Nephron (organoid): Measurements from ENCODE around the gene ANTXR2.

Source experiments
- H3K27ac Mint-ChIP-seq, 3 experiments: 2 replicates each; pipeline ENCODE4 v1.8.0; 2020; ENCODE audit warnings: mixed read lengths in 3 of 3, mild to moderate bottlenecking in 2 of 3, moderate library complexity in 1 of 3
- H3K27me3 Mint-ChIP-seq: 2 replicates; pipeline ENCODE4 v1.8.0; 2021; ENCODE audit warnings: low read depth, mild to moderate bottlenecking, moderate library complexity, mixed read lengths
- H3K36me3 Mint-ChIP-seq: 2 replicates; pipeline ENCODE4 v1.8.0; 2020; ENCODE audit warnings: low read depth, mixed read lengths
- H3K4me1 Mint-ChIP-seq: 2 replicates; pipeline ENCODE4 v1.8.0; 2020; ENCODE audit warnings: mixed read lengths
- H3K4me3 Mint-ChIP-seq, 3 experiments: 2 replicates each; pipeline ENCODE4 v1.8.0; 2020; ENCODE audit warnings: mild to moderate bottlenecking in 3 of 3, mixed read lengths in 3 of 3, moderate library complexity in 2 of 3
- H3K9me3 Mint-ChIP-seq: 2 replicates; pipeline ENCODE4 v1.8.0; 2020; ENCODE audit warnings: mixed read lengths
- CTCF ChIP-seq, 3 experiments: fragments of 200-600 bp; sonication (generic); IDR thresholded peaks; one replicate each; pipeline ENCODE4 v1.5.0; 2021; ENCODE audit warnings: antibody characterized with exemption in 3 of 3; ENCODE audit not compliant: unreplicated experiment in 3 of 3

ANTXR2 gene

DNA sequence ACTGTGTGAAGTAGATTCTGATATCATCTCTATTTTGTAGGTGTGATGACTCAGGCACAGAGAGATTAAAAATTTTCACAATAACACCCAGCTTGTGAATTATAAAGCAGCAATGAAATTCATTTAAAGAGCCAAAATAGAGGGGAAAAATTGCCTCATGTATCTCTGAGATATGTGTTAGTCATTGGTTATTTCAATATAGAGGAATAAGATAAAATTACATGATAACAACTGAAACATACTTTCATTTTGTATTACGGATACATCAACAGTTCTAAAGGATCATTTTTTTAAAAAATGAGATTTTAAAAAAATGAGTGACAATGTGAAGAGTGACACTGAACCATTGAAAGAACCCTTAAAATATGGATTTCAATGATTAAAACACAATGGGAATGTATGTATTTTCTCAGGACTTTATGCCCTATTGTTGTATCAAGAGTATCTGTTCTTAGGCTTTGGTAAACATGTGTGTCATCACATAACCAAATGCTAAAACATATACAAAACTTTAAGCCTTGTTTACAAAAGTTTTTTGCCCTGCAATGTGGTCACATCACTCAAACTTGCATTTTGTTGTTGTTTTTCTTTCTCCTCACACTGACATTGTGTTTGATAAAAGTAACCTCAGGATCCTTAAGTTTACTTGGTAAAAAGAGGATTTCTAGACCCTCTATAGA is 221.3 kb downstream of the ANTXR2 start:
- Mint-ChIP-seq H3K36me3 (no peaks in the 10 kb centered on the region), H3K27me3 (no peaks in the 10 kb centered on the region), H3K27ac (no peak overlapping the region), H3K4me3 (no peak overlapping the region), H3K4me1 (peaks cover 14% of the 10 kb centered on the region), H3K9me3 (no peaks in the 10 kb centered on the region)
- TF ChIP-seq CTCF (IDR thresholded peaks at IDR 0.05; ENCODE audit: unreplicated experiment in 3 of 3), result no peak
